ENCODE data around the gene THAP7. TPM values are rescaled to one million over a fixed set of nuclear protein-coding genes. Genes with fewer than 3 reads are reported as not detected.
A peak's percentile ranks its signal among the peaks of the same experiment; 100 is the strongest.

The THAP7 gene
- total and polyA plus RNA-seq, 9 of the 15 experiments (the other 6 are each of a cell fraction or from before 2014, with no cell fraction given), result 7.9 to 263 (median 84.1) TPM

DNA sequence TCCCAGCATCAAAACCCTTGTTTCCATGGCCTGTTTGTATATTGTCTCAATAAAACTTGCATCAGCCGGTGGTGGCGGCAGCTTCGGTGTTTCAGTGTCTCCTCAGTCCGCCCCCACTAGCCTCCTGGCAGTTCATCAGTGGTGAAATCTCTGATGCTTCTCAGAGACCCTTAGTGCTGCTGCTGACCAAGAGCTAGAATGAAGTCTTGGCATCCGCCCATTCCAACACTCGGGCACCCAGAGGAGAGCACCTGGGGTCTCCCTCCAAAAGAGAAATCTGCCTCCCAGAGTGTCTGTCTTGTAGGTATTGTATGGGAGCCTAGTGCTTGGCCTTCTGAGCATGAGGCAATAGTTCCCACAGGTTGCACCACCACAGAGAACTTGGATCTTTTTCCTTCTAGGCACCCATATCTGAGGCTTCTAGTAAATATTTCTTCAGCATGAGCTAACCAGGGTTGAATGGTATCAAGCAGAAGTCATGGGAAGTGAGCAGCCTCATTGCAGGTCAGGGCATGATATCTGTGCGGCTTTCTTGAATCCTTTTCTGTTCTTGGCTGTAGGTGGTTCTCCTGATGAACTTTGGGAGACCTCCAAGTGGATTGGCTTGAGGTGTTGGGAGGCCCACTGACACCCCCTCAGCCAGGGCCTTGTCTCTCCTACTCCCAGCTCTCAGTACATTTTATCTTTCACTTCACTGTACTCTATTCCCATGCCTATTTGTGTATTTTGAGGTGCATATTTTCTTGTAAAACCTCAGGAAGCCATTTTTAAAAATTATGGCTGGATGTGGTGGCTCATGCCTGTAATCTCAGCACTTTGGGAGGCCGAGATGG is 48.0 kb downstream of the THAP7 start (continued):
- TF ChIP-seq ZBTB26 (CRISPR knock-in tag; IDR thresholded peaks at IDR 0.05) (no peak), RHOXF2B (CRISPR knock-in tag; conservative IDR thresholded peaks at IDR 0.05) (0 out of 2 replicates have a peak, but pooled peaks have one; percentile 42), SNRNP70 (optimal IDR thresholded peaks at IDR 0.05; ENCODE audit: low read depth, low read length) (peak; percentile 61), HDAC6 (IDR thresholded peaks at IDR 0.05; ENCODE audit: low read depth, low read length) (no peak), ZNF830 (CRISPR knock-in tag; IDR thresholded peaks at IDR 0.05) (no peak), NEUROD1 (IDR thresholded peaks at IDR 0.05; ENCODE audit: borderline replicate concordance, low read depth, low read length, partially characterized antibody) (no peak), ILF3 (IDR thresholded peaks at IDR 0.05; ENCODE audit: borderline replicate concordance) (peak; percentile 82; the same call in 1 of the 2 replicates), NR2C1 (IDR thresholded peaks at IDR 0.05) (no peak), NR2C1 (tag; IDR thresholded peaks at IDR 0.05) (peak; percentile 35), NR3C1 (CRISPR knock-in tag; IDR thresholded peaks at IDR 0.05) (no peak), ETV6 (IDR thresholded peaks at IDR 0.05; ENCODE audit: borderline replicate concordance in 1 of 2, low read depth in 2 of 2, low read length in 1 of 2) (no peak), ETV6 (CRISPR knock-in tag; IDR thresholded peaks at IDR 0.05; ENCODE audit: borderline replicate concordance) (no peak), PTBP1 (IDR thresholded peaks at IDR 0.05; ENCODE audit: low read depth, low read length) (no peak), STAT5B (CRISPR knock-in tag; IDR thresholded peaks at IDR 0.05) (no peak), ZNF224 (CRISPR knock-in tag; IDR thresholded peaks at IDR 0.05) (no peak), FOXA3 (CRISPR knock-in tag; conservative IDR thresholded peaks at IDR 0.05 in 1 of 2, IDR thresholded peaks at IDR 0.05 in 1 of 2) (no peak)
- TF ChIP-seq, protein P1, sequence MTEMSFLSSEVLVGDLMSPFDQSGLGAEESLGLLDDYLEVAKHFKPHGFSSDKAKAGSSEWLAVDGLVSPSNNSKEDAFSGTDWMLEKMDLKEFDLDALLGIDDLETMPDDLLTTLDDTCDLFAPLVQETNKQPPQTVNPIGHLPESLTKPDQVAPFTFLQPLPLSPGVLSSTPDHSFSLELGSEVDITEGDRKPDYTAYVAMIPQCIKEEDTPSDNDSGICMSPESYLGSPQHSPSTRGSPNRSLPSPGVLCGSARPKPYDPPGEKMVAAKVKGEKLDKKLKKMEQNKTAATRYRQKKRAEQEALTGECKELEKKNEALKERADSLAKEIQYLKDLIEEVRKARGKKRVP (CRISPR knock-in tag; IDR thresholded peaks at IDR 0.05), result peak; percentile 85
- TF ChIP-seq, protein P2, sequence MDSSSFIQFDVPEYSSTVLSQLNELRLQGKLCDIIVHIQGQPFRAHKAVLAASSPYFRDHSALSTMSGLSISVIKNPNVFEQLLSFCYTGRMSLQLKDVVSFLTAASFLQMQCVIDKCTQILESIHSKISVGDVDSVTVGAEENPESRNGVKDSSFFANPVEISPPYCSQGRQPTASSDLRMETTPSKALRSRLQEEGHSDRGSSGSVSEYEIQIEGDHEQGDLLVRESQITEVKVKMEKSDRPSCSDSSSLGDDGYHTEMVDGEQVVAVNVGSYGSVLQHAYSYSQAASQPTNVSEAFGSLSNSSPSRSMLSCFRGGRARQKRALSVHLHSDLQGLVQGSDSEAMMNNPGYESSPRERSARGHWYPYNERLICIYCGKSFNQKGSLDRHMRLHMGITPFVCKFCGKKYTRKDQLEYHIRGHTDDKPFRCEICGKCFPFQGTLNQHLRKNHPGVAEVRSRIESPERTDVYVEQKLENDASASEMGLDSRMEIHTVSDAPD (CRISPR knock-in tag; IDR thresholded peaks at IDR 0.05), result 0 out of 2 replicates have a peak, but pooled peaks have one; percentile 51
- TF ChIP-seq, protein P3, sequence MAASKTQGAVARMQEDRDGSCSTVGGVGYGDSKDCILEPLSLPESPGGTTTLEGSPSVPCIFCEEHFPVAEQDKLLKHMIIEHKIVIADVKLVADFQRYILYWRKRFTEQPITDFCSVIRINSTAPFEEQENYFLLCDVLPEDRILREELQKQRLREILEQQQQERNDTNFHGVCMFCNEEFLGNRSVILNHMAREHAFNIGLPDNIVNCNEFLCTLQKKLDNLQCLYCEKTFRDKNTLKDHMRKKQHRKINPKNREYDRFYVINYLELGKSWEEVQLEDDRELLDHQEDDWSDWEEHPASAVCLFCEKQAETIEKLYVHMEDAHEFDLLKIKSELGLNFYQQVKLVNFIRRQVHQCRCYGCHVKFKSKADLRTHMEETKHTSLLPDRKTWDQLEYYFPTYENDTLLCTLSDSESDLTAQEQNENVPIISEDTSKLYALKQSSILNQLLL (CRISPR knock-in tag; IDR thresholded peaks at IDR 0.05; ENCODE audit: borderline replicate concordance), result no peak
